Subcutaneous adipose tissue (tissue), 4 donors: Measurements from ENCODE around the gene GRAMD4. TPM values are rescaled to one million over a fixed set of nuclear protein-coding genes. Genes with fewer than 3 reads are reported as not detected.

ENCODE experiments used
- total RNA-seq, 4 donors: library from RNA; depleted of rRNA; stranded (reverse); fragments of >200 nt; gene quantifications; one replicate each; pipeline ENCODE4 v1.1.0, GENCODE V29; 2016
- TF ChIP-seq, protein P1 (sequence below): fragments of 450-650 bp; IDR thresholded peaks from one replicate; pipeline ENCODE4 v1.5.1; 2016; ENCODE audit warnings: low read depth, mild to moderate bottlenecking, control low read depth, antibody characterized with exemption, moderate library complexity

The GRAMD4 gene
- total RNA-seq, 4 donors from 2014 or later: 9.9 to 39.4 (median 23.0) TPM

DNA sequence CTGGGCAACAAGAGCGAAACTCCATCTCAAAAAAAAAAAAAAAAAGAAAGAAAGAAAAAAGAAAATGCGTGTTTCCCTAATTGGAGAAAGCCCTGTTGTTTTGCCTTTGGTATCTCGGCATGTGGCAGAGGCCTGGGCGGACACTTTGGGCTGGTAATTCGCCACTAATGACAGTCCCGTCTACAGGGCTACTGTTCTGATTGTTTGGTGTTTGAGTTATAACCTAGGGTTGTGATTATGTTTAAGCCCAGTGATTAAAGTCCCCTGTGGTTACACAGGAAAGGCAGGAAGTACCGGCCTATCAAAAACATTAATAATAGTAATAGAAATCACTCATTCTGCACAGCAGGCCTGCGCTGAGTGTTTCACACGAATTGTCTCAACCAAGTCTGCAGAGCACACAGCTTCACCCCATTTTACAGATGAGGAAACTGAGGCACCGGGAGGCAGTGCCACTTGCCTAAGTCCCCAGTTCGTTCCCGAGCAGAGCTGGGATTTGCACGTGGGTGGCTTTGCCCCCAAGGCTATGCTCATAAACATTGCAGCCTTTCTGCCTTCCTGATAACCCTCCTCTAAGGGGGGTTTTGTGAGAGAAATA, 39.1 kb upstream of the GRAMD4 start:
- TF ChIP-seq, protein P1, sequence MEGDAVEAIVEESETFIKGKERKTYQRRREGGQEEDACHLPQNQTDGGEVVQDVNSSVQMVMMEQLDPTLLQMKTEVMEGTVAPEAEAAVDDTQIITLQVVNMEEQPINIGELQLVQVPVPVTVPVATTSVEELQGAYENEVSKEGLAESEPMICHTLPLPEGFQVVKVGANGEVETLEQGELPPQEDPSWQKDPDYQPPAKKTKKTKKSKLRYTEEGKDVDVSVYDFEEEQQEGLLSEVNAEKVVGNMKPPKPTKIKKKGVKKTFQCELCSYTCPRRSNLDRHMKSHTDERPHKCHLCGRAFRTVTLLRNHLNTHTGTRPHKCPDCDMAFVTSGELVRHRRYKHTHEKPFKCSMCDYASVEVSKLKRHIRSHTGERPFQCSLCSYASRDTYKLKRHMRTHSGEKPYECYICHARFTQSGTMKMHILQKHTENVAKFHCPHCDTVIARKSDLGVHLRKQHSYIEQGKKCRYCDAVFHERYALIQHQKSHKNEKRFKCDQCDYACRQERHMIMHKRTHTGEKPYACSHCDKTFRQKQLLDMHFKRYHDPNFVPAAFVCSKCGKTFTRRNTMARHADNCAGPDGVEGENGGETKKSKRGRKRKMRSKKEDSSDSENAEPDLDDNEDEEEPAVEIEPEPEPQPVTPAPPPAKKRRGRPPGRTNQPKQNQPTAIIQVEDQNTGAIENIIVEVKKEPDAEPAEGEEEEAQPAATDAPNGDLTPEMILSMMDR: no peak

DNA sequence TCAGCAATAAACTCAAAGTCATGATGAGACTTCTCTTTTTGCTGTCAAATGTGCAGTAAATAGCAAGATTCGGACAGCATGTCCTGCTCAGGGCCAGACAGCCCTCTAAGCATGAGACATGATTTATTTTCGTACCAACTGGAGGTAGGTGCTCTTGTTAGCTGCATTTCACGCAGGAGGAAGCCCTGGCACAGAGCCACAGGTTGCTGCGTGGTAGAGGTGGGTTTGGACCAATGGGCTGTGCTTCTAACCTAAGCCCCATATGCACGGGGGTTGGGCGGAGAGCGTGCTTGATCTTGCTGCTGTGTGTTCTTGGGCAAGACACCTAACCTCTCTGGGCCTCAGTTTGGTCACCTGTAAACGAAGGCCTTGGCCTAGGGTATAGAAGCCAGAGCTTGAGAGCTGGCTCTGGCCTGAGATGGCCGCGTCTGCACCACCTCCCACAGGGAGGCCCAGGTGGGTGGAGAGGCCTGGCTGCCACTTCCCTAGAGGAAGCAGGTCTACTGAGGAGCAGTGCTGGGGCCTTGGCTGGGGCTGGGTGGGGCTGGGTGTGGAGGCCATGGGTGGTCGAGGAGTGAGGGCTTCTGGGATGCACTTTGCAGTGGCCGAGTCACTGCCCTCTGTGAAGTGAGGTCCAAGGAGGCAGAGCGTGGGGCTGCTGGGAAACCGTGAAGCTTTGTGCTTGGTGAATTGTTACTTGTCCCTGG, 38.5 kb upstream of the GRAMD4 start:
- TF ChIP-seq, protein P1: no peak

DNA sequence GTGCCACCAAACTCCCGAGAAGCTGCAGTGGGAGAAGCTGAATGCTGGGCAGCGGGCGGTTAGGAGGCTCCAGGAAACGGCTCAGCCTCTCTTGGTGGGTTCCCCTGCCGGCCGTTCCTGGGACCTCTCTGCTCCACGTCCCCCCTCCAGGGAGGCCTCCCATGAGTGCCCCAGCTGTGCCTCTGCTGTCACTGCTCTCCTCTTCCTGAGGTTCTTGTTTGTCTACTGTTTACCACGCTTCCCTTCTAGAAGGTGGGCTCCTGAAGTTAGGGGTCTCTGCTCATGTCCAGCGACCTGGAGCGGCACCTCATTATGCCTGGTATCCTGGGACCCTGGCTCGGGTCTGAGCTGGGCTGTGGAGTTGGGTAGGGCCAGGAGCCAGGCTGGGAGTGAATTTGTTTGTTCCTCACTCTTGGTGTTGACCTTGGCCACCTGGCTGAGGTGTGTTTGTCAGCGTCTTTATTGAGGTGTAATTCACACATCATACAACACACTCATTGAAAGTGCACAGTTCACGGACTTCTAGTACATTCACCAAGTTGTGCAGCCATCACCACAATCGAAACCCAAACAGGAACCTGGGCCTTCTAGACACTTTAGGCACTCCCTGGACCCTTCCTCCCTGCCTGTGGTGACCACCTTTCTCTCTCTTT, 37.8 kb upstream of the GRAMD4 start:
- TF ChIP-seq, protein P1: no peak

- TF ChIP-seq, protein P1: no peak
Observed at GRCh38 chr22:46583571-46583970, 36.6 kb upstream of the GRAMD4 start.

DNA sequence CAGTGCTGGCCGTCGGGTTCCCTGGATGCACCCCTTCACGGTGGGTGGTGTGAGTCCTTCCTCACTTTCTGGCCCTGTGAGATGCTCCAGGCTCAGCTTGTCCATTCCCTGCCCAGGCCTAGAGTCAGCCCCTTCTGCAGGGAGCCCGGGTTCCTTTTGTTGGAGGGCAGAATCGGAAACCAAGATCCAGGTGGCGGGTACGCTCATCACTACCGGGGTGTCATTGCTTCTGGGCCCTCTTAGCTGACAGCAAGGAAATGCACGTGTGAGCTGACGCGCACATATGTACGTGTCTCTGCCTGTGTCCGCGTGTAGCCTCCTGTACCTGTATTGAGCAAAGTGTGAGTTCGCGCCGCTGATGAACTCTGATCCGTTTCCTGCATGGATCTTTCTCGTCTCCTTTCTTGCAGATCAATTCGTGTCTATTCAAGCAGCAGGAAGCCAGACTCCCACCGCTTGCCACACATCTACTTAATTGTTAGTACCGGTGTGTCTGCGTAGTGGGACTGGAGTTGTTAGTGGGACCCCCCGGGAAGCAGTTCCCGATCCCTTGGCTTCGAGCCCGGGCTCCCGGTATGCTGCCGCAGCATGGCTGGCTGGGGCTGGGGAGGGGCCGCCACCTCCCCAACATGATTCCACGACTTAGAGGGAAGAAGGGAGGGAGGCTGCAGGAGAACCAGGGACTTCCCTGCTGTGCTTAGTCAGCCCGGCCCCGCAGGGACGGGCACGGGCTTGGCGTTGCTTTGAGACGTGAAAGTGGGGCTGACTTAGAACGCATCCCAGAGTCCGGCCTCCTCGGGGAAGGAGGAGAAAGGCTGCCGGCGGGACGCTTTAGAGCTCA, 35.9 kb upstream of the GRAMD4 start:
- TF ChIP-seq, protein P1: no peak

DNA sequence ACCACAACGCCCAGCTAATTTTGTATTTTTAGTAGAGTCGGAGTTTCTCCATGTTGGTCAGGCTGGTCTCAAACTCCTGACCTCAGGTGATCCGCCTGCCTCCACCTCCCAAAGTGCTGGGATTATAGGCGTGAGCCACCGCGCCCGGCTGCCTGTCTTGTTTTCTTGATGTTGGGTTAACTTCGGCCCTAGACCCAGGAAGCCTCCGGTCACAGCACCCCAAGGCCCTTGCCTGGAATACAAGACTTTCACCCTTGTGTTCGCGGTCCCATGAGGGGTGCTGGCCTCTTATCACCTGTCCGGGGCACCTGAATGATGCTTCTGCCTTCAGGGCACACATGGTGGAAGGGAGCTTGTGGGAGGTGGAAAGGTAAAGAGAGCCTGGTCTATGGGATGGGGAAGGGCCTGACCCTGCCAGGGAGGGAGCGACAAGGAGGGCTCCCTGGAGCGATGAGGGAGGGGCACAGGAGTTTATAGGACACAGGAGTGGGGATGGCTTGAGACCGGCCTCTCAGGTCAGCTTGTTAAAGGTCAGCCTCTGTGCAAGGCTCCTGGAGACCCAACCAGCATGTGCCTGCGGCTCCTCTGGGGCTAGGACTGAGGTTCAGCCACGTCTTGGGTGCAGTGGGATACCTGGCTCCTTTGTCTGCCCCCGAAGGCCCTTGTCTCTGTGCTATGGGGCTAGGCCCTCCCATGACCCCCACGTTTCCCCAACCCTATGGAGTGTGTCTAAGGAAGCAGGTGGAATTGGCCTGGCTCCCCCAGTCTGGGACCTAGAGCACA, 34.7 kb upstream of the GRAMD4 start:
- TF ChIP-seq, protein P1: no peak
